HepG2 (cell line): ENCODE measurements around the gene ZFR.

Experiments
- E2F5 ChIP-seq: sonication (generic); formaldehyde crosslinking; conservative IDR thresholded peaks from 2 replicates; pipeline ENCODE4 v1.4.0; 2020; ENCODE audit warnings: missing genetic modification reagents
- EZH2 ChIP-seq: conservative IDR thresholded peaks from 2 replicates; pipeline ENCODE4 v1.6.1; 2012; ENCODE audit warnings: mild to moderate bottlenecking, low read depth, low read length, moderate library complexity
- HMG20B ChIP-seq: conservative IDR thresholded peaks from 2 replicates; pipeline ENCODE4 v1.6.1; 2016; ENCODE audit warnings: missing genetic modification reagents, missing compliant biosample characterization
- ZFX ChIP-seq: sonication (generic); formaldehyde crosslinking; IDR thresholded peaks from 2 replicates; pipeline ENCODE4 v1.4.0; 2020; ENCODE audit warnings: mild to moderate bottlenecking, low read depth, missing genetic modification reagents, moderate library complexity
- ZNF354B ChIP-seq: sonication (generic); formaldehyde crosslinking; IDR thresholded peaks from 2 replicates; pipeline ENCODE4 v1.8.0; 2022; ENCODE audit warnings: mild to moderate bottlenecking, missing genetic modification reagents
- TF ChIP-seq, protein P1 (sequence below), 2 experiments: sonication (generic) in 1 of 2; formaldehyde crosslinking in 1 of 2; IDR thresholded peaks; 2 replicates each; pipeline versions ENCODE4 v1.5.1 to v1.6.1; 2011 to 2020; ENCODE audit warnings: borderline replicate concordance in 1 of 2, low read depth in 1 of 2, low read length in 1 of 2, mild to moderate bottlenecking in 1 of 2, missing genetic modification reagents in 1 of 2, moderate library complexity in 1 of 2
- TF ChIP-seq, protein P2 (sequence below): sonication (generic); formaldehyde crosslinking; IDR thresholded peaks from 2 replicates; pipeline ENCODE4 v1.4.0; 2020; ENCODE audit warnings: missing genetic modification reagents

- TF ChIP-seq E2F5 (CRISPR knock-in tag) = no peak
- TF ChIP-seq ZFX = no peak
- TF ChIP-seq, protein P1, sequence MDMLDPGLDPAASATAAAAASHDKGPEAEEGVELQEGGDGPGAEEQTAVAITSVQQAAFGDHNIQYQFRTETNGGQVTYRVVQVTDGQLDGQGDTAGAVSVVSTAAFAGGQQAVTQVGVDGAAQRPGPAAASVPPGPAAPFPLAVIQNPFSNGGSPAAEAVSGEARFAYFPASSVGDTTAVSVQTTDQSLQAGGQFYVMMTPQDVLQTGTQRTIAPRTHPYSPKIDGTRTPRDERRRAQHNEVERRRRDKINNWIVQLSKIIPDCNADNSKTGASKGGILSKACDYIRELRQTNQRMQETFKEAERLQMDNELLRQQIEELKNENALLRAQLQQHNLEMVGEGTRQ (IDR thresholded peaks at IDR 0.05; ENCODE audit: low read depth, low read length) = no peak
- TF ChIP-seq, protein P1 (CRISPR knock-in tag; IDR thresholded peaks at IDR 0.05; ENCODE audit: borderline replicate concordance) = no peak
- TF ChIP-seq, protein P2, sequence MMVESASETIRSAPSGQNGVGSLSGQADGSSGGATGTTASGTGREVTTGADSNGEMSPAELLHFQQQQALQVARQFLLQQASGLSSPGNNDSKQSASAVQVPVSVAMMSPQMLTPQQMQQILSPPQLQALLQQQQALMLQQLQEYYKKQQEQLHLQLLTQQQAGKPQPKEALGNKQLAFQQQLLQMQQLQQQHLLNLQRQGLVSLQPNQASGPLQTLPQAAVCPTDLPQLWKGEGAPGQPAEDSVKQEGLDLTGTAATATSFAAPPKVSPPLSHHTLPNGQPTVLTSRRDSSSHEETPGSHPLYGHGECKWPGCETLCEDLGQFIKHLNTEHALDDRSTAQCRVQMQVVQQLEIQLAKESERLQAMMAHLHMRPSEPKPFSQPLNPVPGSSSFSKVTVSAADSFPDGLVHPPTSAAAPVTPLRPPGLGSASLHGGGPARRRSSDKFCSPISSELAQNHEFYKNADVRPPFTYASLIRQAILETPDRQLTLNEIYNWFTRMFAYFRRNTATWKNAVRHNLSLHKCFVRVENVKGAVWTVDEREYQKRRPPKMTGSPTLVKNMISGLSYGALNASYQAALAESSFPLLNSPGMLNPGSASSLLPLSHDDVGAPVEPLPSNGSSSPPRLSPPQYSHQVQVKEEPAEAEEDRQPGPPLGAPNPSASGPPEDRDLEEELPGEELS (CRISPR knock-in tag) = no peak
- TF ChIP-seq HMG20B (CRISPR knock-in tag) = no peak
- no peak for TF ChIP-seq ZNF354B
- no peak for TF ChIP-seq EZH2
These were observed 104.7 kb downstream of the ZFR start for GRCh38 chr5:32339878-32340277.
